Spleen (tissue), 7 donors: Measurements from ENCODE around the gene CALM3.

Source experiments
- POLR2A ChIP-seq, 3 donors: fragments of 450-650 bp; IDR thresholded peaks; one replicate each; pipeline ENCODE4 v1.5.1; 2017; ENCODE audit warnings: antibody characterized with exemption in 3 of 3, mild to moderate bottlenecking in 1 of 3
- POLR2AphosphoS5 ChIP-seq, 3 donors: sonication (generic); formaldehyde crosslinking; IDR thresholded peaks; one replicate each; pipeline ENCODE4 v1.5.1; 2017; ENCODE audit warnings: antibody characterized with exemption in 3 of 3
- TF ChIP-seq, protein P1 (sequence below), 11 experiments: fragments of 200-600 bp in 7 of 11; fragments of 450-650 bp in 4 of 11; sonication (generic) in 4 of 11; IDR thresholded peaks in 8 of 11; conservative IDR thresholded peaks in 3 of 11; 1 replicate in 7 of 11; 2 replicates in 4 of 11; pipeline versions ENCODE4 v1.4.0 to v1.8.0; 2016 to 2021; ENCODE audit warnings: antibody characterized with exemption in 11 of 11, inconsistent platforms in 4 of 11, mild to moderate bottlenecking in 1 of 11
- donor health status: DM: no; HTN: no; CAD: no; lungs with moderate emphysema.
- donor health status: DM: no; HTN: no; CAD: no.
- donor health status: DM: no; HTN: no; CAD: no.

- TF ChIP-seq, protein P1, sequence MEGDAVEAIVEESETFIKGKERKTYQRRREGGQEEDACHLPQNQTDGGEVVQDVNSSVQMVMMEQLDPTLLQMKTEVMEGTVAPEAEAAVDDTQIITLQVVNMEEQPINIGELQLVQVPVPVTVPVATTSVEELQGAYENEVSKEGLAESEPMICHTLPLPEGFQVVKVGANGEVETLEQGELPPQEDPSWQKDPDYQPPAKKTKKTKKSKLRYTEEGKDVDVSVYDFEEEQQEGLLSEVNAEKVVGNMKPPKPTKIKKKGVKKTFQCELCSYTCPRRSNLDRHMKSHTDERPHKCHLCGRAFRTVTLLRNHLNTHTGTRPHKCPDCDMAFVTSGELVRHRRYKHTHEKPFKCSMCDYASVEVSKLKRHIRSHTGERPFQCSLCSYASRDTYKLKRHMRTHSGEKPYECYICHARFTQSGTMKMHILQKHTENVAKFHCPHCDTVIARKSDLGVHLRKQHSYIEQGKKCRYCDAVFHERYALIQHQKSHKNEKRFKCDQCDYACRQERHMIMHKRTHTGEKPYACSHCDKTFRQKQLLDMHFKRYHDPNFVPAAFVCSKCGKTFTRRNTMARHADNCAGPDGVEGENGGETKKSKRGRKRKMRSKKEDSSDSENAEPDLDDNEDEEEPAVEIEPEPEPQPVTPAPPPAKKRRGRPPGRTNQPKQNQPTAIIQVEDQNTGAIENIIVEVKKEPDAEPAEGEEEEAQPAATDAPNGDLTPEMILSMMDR (IDR thresholded peaks at IDR 0.05 in 8 of 11, conservative IDR thresholded peaks at IDR 0.05 in 3 of 11): no peak
- TF ChIP-seq POLR2AphosphoS5 (IDR thresholded peaks at IDR 0.05): no peak
- no peak for TF ChIP-seq POLR2A (IDR thresholded peaks at IDR 0.05)
Observed at GRCh38 chr19:46615966-46616365, 14.8 kb downstream of the CALM3 start.
